ENCODE measurements around the gene RRP12.

The RRP12 gene

GRCh38 chr10:97327348-97328294, 73.5 kb downstream of the RRP12 start:
- DNase-seq (ENCODE audit: low read depth in 2 of 2): no peak

GRCh38 chr10:97325754-97326153, 75.4 kb downstream of the RRP12 start:
- no peak for TF ChIP-seq CTCF (IDR thresholded peaks at IDR 0.05; ENCODE audit: low read depth, low read length)
- H3K4me3 ChIP-seq (replicated peaks in 1 of 2; ENCODE audit: low read depth in 2 of 2, low read length in 2 of 2): no peak overlapping the region
- no peak for DNase-seq (ENCODE audit: low read depth in 2 of 2)

More at GRCh38 chr10:97327348-97328294, 73.5 kb downstream of the RRP12 start:
- no peak overlapping the region for H3K4me3 ChIP-seq (replicated peaks in 1 of 2; ENCODE audit: low read depth in 2 of 2, low read length in 2 of 2)
- no peak for TF ChIP-seq CTCF (IDR thresholded peaks at IDR 0.05; ENCODE audit: low read depth, low read length)

GRCh38 chr10:97323501-97323900, 77.6 kb downstream of the RRP12 start:
- H3K4me3 ChIP-seq (replicated peaks in 1 of 2; ENCODE audit: low read depth in 2 of 2, low read length in 2 of 2): no peak overlapping the region
- no peak for TF ChIP-seq CTCF (IDR thresholded peaks at IDR 0.05; ENCODE audit: low read depth, low read length)
- DNase-seq (ENCODE audit: low read depth in 2 of 2): no peak

- DNase-seq (ENCODE audit: low read depth in 2 of 2): no peak
Observed at GRCh38 chr10:97321804-97322190, 79.3 kb downstream of the RRP12 start.

GRCh38 chr10:97321032-97321803, 79.9 kb downstream of the RRP12 start:
- H3K4me3 ChIP-seq (replicated peaks in 1 of 2; ENCODE audit: low read depth in 2 of 2, low read length in 2 of 2): peak overlapping the region in 1 of 2 donors; percentile 46
- no peak for TF ChIP-seq CTCF (IDR thresholded peaks at IDR 0.05; ENCODE audit: low read depth, low read length)
- DNase-seq (ENCODE audit: low read depth in 2 of 2): no peak

More at GRCh38 chr10:97321804-97322190, 79.3 kb downstream of the RRP12 start:
- TF ChIP-seq CTCF (IDR thresholded peaks at IDR 0.05; ENCODE audit: low read depth, low read length): no peak
- no peak overlapping the region for H3K4me3 ChIP-seq (replicated peaks in 1 of 2; ENCODE audit: low read depth in 2 of 2, low read length in 2 of 2)

- peak overlapping the region in 1 of 2 donors; percentile 46 for H3K4me3 ChIP-seq (replicated peaks in 1 of 2; ENCODE audit: low read depth in 2 of 2, low read length in 2 of 2)
- no peak for TF ChIP-seq CTCF (IDR thresholded peaks at IDR 0.05; ENCODE audit: low read depth, low read length)
- no peak for DNase-seq (ENCODE audit: low read depth in 2 of 2)
Observed at GRCh38 chr10:97320480-97321031, 80.6 kb downstream of the RRP12 start.
